ENCODE data around the gene VTI1A.

VTI1A gene

DNA sequence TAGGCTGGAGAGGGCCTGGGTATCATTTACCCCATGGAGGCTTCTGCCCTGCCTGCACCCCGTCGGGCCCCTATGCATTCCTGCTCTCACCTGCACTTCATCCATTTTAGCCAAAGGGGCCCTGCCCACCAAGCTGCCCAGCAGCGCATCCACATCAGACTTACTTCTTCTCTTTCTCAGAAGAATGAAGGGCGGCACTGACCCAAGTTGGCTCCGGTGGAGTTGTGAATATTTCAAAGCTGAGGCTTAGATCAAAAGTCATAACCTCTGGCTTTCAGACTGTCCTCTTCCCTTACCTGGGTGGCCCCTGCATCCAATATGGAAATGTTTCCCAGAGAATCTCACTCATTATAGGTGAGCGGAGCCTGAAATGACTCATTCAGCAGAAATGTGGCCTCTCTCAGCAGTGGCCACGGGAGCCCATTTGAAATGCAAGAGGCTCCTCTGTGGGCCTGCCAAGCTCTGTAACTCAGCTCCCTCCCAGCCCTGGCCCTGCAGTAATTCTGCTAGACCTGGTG is 385.4 kb downstream of the VTI1A start:
- H3K4me3 ChIP-seq (ENCODE audit: control insufficient read depth, low read depth, low read length) = no peak overlapping the region
- no peak for DNase-seq (ENCODE audit: low read depth)
- TF ChIP-seq, protein P1, sequence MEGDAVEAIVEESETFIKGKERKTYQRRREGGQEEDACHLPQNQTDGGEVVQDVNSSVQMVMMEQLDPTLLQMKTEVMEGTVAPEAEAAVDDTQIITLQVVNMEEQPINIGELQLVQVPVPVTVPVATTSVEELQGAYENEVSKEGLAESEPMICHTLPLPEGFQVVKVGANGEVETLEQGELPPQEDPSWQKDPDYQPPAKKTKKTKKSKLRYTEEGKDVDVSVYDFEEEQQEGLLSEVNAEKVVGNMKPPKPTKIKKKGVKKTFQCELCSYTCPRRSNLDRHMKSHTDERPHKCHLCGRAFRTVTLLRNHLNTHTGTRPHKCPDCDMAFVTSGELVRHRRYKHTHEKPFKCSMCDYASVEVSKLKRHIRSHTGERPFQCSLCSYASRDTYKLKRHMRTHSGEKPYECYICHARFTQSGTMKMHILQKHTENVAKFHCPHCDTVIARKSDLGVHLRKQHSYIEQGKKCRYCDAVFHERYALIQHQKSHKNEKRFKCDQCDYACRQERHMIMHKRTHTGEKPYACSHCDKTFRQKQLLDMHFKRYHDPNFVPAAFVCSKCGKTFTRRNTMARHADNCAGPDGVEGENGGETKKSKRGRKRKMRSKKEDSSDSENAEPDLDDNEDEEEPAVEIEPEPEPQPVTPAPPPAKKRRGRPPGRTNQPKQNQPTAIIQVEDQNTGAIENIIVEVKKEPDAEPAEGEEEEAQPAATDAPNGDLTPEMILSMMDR (IDR thresholded peaks at IDR 0.05; ENCODE audit: control insufficient read depth, insufficient read depth, low read depth, low read length, missing control alignments) = no peak

GRCh38 chr10:112832959-112833358 is 385.9 kb downstream of the VTI1A start:
- no peak overlapping the region for H3K4me3 ChIP-seq (ENCODE audit: control insufficient read depth, low read depth, low read length)
- no peak for DNase-seq (ENCODE audit: low read depth)
- TF ChIP-seq, protein P1 (IDR thresholded peaks at IDR 0.05; ENCODE audit: control insufficient read depth, insufficient read depth, low read depth, low read length, missing control alignments) = no peak

GRCh38 chr10:112834751-112835181 is 387.8 kb downstream of the VTI1A start:
- no peak overlapping the region for H3K4me3 ChIP-seq (ENCODE audit: control insufficient read depth, low read depth, low read length)
- TF ChIP-seq, protein P1 (IDR thresholded peaks at IDR 0.05; ENCODE audit: control insufficient read depth, insufficient read depth, low read depth, low read length, missing control alignments) = no peak
- DNase-seq (ENCODE audit: low read depth) = no peak

DNA sequence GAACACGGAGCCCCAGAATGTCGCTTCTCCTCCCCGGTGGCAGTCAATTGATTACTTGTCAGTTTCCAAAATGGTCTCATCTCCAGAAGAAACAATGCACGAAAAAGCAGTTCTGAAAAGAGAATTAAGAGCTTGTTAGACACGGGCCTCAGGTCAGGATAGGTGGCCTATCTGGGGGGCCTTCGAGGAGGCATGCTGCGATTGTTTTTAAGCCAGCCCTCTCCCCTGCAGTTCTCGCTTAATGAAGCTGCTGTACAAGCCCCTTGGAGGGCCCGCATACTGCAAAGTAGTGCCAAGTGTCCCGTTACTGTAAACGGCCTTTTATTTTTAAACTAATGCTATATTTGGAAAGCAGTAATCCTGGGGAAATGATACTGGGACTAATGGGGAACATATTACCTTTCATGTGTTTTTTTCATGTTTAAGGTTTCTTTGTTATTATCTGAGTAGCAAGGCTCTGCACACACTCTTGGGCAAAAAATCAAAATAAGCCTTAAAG is 388.3 kb downstream of the VTI1A start:
- TF ChIP-seq, protein P1 (IDR thresholded peaks at IDR 0.05; ENCODE audit: control insufficient read depth, insufficient read depth, low read depth, low read length, missing control alignments) = no peak

DNA sequence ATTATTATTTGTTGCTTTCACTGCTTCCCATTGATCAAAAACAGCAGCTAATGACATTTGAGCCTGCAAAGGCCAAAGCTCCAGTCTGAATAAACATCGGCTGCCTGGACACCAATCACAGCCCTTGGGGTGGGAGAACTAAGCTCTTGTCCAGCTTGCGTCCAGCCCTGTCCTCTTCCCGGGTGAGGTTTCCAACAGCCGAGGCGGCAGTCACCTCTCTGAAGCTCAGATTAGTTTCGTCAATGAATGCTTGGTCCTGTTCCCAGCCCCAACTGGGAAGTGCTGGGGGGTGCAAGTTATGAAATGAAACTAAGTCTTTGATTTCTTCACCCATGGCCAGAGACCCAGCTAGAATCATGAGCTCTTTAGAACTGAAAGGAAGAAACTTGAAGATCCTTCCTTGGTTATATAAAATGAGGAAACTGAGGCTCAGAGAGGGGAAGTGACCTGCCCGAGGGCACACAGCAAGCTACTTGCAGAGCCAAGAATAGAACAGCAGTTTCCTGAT is 389.0 kb downstream of the VTI1A start:
- no peak overlapping the region for H3K4me3 ChIP-seq (ENCODE audit: control insufficient read depth, low read depth, low read length)
- DNase-seq (ENCODE audit: low read depth) = no peak
- TF ChIP-seq, protein P1 (IDR thresholded peaks at IDR 0.05; ENCODE audit: control insufficient read depth, insufficient read depth, low read depth, low read length, missing control alignments) = no peak

More for the DNA sequence above, 388.3 kb downstream of the VTI1A start:
- DNase-seq (ENCODE audit: low read depth) = no peak
- no peak overlapping the region for H3K4me3 ChIP-seq (ENCODE audit: control insufficient read depth, low read depth, low read length)

GRCh38 chr10:112838784-112839481 is 391.9 kb downstream of the VTI1A start:
- TF ChIP-seq, protein P1 (IDR thresholded peaks at IDR 0.05; ENCODE audit: control insufficient read depth, insufficient read depth, low read depth, low read length, missing control alignments) = no peak
- no peak overlapping the region for H3K4me3 ChIP-seq (ENCODE audit: control insufficient read depth, low read depth, low read length)
- no peak for DNase-seq (ENCODE audit: low read depth)
